Measurements from ENCODE around the gene RABGAP1L. TPM values are rescaled to one million over a fixed set of nuclear protein-coding genes. Genes with fewer than 3 reads are reported as not detected.

Gene RABGAP1L
- total and polyA plus RNA-seq, 2 donors (not counting 3 experiments of a cell fraction or from before 2014, with no cell fraction given) = 6.4 to 22.2 TPM

GRCh38 chr1:174797398-174797797 is 638.1 kb downstream of the RABGAP1L start:
- BruUV-seq (replicated peaks) = no TSS peak
- Histone ChIP-seq H3K27ac (ENCODE audit: insufficient read depth, low read depth, low read length) (no peak overlapping the region), H3K4me2 (ENCODE audit: insufficient read depth, low read length) (no peak overlapping the region), H3K9me1 (replicated peaks; ENCODE audit: control insufficient read depth, extremely low read depth, insufficient read depth, low read length) (no peaks in the 10 kb centered on the region), H3K4me3 (replicated peaks in 1 of 3; ENCODE audit: insufficient read depth in 1 of 3, low read depth in 1 of 3, low read length in 3 of 3) (no peak overlapping the region), H3K27me3 (ENCODE audit: control insufficient read depth in 2 of 2, insufficient read depth in 2 of 2, low read length in 2 of 2) (no peaks in the 10 kb centered on the region), H3K9ac (replicated peaks; ENCODE audit: extremely low read depth, insufficient read depth, low read length) (no peak overlapping the region), H3K36me3 (ENCODE audit: control insufficient read depth in 2 of 2, extremely low read depth in 1 of 2, insufficient read depth in 2 of 2, low read length in 2 of 2) (no peaks in the 10 kb centered on the region), H4K20me1 (replicated peaks; ENCODE audit: control insufficient read depth, extremely low read depth, insufficient read depth, low read length) (no peaks in the 10 kb centered on the region), H3K9me3 (replicated peaks; ENCODE audit: control insufficient read depth, insufficient read depth, low read length) (no peaks in the 10 kb centered on the region), H2AFZ (ENCODE audit: low read depth, low read length) (no peak overlapping the region), H3K79me2 (ENCODE audit: control insufficient read depth, insufficient read depth, low read length) (no peaks in the 10 kb centered on the region), H3K4me1 (ENCODE audit: control insufficient read depth, extremely low read depth, insufficient read depth, low read length) (peaks cover 10% of the 10 kb centered on the region)
- DNase-seq (ENCODE audit: low read depth, low spot score) (no peak), FAIRE-seq (no peak)
- intact Hi-C loops (cut with micrococcal nuclease) (no loop called here), dilution Hi-C loops (cut with MboI; ENCODE audit: extremely low pct_ligation_motif_present, low sequenced_read_pairs) (no loop called here)
- CTCF ChIA-PET = interaction anchor here (0.7 kb wide), 1 partner anchor 718 kb away, joined by 3 read pairs; no protein-coding TSS in a partner anchor
- TF ChIP-seq, protein P1, sequence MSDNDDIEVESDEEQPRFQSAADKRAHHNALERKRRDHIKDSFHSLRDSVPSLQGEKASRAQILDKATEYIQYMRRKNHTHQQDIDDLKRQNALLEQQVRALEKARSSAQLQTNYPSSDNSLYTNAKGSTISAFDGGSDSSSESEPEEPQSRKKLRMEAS (IDR thresholded peaks at IDR 0.05; ENCODE audit: insufficient read depth, insufficient read length) = no peak
- TF ChIP-seq FOS (IDR thresholded peaks at IDR 0.05; ENCODE audit: borderline replicate concordance, insufficient read depth, low read length) (no peak), MYC (IDR thresholded peaks at IDR 0.05; ENCODE audit: low read depth, low read length) (no peak), EZH2 (IDR thresholded peaks at IDR 0.05; ENCODE audit: borderline replicate concordance, low read depth, low read length, severe bottlenecking) (no peak), GATA2 (IDR thresholded peaks at IDR 0.05; ENCODE audit: insufficient read depth, insufficient read length, low read depth, low read length) (no peak), POLR2A (IDR thresholded peaks at IDR 0.05; ENCODE audit: low read depth, low read length) (no peak), JUN (IDR thresholded peaks at IDR 0.05; ENCODE audit: borderline replicate concordance, insufficient read depth, insufficient read length, low read depth) (no peak), POLR2AphosphoS5 (IDR thresholded peaks at IDR 0.05; ENCODE audit: insufficient read depth, low read depth, low read length) (no peak)
- TF ChIP-seq, protein P2, sequence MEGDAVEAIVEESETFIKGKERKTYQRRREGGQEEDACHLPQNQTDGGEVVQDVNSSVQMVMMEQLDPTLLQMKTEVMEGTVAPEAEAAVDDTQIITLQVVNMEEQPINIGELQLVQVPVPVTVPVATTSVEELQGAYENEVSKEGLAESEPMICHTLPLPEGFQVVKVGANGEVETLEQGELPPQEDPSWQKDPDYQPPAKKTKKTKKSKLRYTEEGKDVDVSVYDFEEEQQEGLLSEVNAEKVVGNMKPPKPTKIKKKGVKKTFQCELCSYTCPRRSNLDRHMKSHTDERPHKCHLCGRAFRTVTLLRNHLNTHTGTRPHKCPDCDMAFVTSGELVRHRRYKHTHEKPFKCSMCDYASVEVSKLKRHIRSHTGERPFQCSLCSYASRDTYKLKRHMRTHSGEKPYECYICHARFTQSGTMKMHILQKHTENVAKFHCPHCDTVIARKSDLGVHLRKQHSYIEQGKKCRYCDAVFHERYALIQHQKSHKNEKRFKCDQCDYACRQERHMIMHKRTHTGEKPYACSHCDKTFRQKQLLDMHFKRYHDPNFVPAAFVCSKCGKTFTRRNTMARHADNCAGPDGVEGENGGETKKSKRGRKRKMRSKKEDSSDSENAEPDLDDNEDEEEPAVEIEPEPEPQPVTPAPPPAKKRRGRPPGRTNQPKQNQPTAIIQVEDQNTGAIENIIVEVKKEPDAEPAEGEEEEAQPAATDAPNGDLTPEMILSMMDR (IDR thresholded peaks at IDR 0.05; ENCODE audit: extremely low read depth in 1 of 2, insufficient read depth in 1 of 2, low read depth in 1 of 2, low read length in 2 of 2) = no peak
- POLR2A ChIA-PET = no interaction called here

Data from endothelial cell of umbilical vein (primary cell).